OCI-LY1 (cell line): Measurements from ENCODE around the gene DTX3L.

Source experiments
- CTCF ChIP-seq: fragments of 200-600 bp; sonication (generic), shearing (Covaris generic); IDR thresholded peaks from 2 replicates; pipeline ENCODE4 v1.5.1; 2017; ENCODE audit warnings: mild to moderate bottlenecking, antibody characterized with exemption, low read length, moderate library complexity, mixed read lengths
- EZH2 ChIP-seq: fragments of 200-600 bp; sonication (generic), shearing (Covaris generic); IDR thresholded peaks from 2 replicates; pipeline ENCODE4 v1.8.0; 2017; ENCODE audit warnings: borderline replicate concordance, mixed run types, mild to moderate bottlenecking, antibody characterized with exemption, low read length, moderate library complexity, mixed read lengths

- TF ChIP-seq CTCF (no peak), EZH2 (no peak)
These were observed 56.3 kb downstream of the DTX3L start for GRCh38 chr3:122620399-122620798.
